GM06990 (cell line): Measurements from ENCODE around the gene TBC1D22A.

ENCODE experiments used
- DNase-seq: peaks from one replicate; pipeline ENCODE4 v3.0.0-alpha.2; 2011; ENCODE audit not compliant: insufficient read length; ENCODE audit errors: extremely low read depth
- H3K27me3 ChIP-seq: replicated peaks from 2 replicates; pipeline ENCODE4 v1.6.0; 2011; ENCODE audit warnings: low read length; ENCODE audit not compliant: control insufficient read depth, insufficient read depth
- H3K36me3 ChIP-seq: 2 replicates; pipeline ENCODE4 v1.5.1; 2011; ENCODE audit warnings: low read length; ENCODE audit not compliant: control insufficient read depth, insufficient read depth
- H3K4me3 ChIP-seq: replicated peaks from 2 replicates; pipeline ENCODE4 v1.5.1; 2011; ENCODE audit warnings: low read depth, mild to moderate bottlenecking, control low read depth, low read length
- CTCF ChIP-seq: IDR thresholded peaks from 2 replicates; pipeline ENCODE4 v1.5.1; 2011; ENCODE audit warnings: low read length, control low read depth, mild to moderate bottlenecking, inconsistent platforms; ENCODE audit not compliant: insufficient read depth, poor library complexity, severe bottlenecking

Gene TBC1D22A

GRCh38 chr22:46857885-46858143, 95.4 kb downstream of the TBC1D22A start:
- no peak for DNase-seq
- Histone ChIP-seq H3K27me3 (no peaks in the 10 kb centered on the region), H3K36me3 (no peaks in the 10 kb centered on the region; the same call in 1 of the 2 replicates), H3K4me3 (no peak overlapping the region)
- no peak for TF ChIP-seq CTCF

- Histone ChIP-seq H3K4me3 (no peak overlapping the region), H3K27me3 (no peaks in the 10 kb centered on the region), H3K36me3 (no peaks in the 10 kb centered on the region; the same call in 1 of the 2 replicates)
- no peak for DNase-seq
- TF ChIP-seq CTCF, result no peak
Observed at GRCh38 chr22:46858181-46858771, 95.8 kb downstream of the TBC1D22A start.

- DNase-seq, result no peak
- no peak for TF ChIP-seq CTCF
- H3K27me3 ChIP-seq, result no peaks in the 10 kb centered on the region
- peaks cover 6% of the 10 kb centered on the region; the same call in 1 of the 2 replicates for H3K36me3 ChIP-seq
- no peak overlapping the region for H3K4me3 ChIP-seq
Observed at GRCh38 chr22:46860562-46860961, 98.1 kb downstream of the TBC1D22A start.

- Histone ChIP-seq H3K4me3 (no peak overlapping the region), H3K36me3 (peaks cover 6% of the 10 kb centered on the region; the same call in 1 of the 2 replicates), H3K27me3 (no peaks in the 10 kb centered on the region)
- TF ChIP-seq CTCF, result no peak
- no peak for DNase-seq
Observed at GRCh38 chr22:46861468-46862367, 99.3 kb downstream of the TBC1D22A start.

- Histone ChIP-seq H3K27me3 (no peaks in the 10 kb centered on the region), H3K4me3 (no peak overlapping the region), H3K36me3 (peaks cover 6% of the 10 kb centered on the region; the same call in 1 of the 2 replicates)
- DNase-seq, result no peak
- no peak for TF ChIP-seq CTCF
Observed at GRCh38 chr22:46862418-46863324, 100.2 kb downstream of the TBC1D22A start.
